ENCODE data around the gene SETBP1.

DNA sequence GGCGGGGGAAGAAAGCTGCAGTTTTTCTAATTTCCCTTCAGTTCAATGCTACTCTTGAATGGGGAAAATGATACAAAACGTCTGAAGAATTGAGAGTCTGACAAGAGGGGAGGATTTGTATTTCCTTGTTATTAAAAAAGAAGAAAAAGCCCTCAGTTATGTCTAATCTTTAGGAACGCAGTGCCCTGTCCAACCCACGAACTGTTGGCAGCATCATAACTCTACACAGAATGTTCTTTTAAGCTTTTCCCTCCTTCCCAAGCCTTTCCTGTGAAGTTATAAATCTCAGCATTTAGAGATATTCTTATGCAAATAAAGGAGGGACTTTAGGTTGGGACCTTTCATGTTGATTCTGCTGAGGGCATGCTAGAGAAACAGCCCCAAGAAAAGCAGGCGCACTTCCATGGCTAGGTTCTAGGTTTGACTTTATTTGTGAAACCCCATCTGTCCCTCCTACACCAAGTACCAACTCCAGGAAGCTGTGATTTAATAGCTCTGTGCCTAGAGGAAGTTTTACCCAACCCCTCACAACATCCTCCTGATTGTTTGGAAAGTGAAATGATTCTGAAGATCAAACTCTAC lies 288.6 kb downstream of the SETBP1 start:
- TF ChIP-seq JUNB (CRISPR knock-in tag; conservative IDR thresholded peaks at IDR 0.05) (no peak), EZH2 (IDR thresholded peaks at IDR 0.05; ENCODE audit: borderline replicate concordance, low read depth, low read length) (no peak), KHSRP (IDR thresholded peaks at IDR 0.05) (no peak), GABPA (tag; conservative IDR thresholded peaks at IDR 0.05; ENCODE audit: low read depth) (no peak), EGR1 (conservative IDR thresholded peaks at IDR 0.05) (no peak)
- TF ChIP-seq, protein P1, sequence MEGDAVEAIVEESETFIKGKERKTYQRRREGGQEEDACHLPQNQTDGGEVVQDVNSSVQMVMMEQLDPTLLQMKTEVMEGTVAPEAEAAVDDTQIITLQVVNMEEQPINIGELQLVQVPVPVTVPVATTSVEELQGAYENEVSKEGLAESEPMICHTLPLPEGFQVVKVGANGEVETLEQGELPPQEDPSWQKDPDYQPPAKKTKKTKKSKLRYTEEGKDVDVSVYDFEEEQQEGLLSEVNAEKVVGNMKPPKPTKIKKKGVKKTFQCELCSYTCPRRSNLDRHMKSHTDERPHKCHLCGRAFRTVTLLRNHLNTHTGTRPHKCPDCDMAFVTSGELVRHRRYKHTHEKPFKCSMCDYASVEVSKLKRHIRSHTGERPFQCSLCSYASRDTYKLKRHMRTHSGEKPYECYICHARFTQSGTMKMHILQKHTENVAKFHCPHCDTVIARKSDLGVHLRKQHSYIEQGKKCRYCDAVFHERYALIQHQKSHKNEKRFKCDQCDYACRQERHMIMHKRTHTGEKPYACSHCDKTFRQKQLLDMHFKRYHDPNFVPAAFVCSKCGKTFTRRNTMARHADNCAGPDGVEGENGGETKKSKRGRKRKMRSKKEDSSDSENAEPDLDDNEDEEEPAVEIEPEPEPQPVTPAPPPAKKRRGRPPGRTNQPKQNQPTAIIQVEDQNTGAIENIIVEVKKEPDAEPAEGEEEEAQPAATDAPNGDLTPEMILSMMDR (IDR thresholded peaks at IDR 0.05 in 2 of 3, conservative IDR thresholded peaks at IDR 0.05 in 1 of 3; ENCODE audit: insufficient read depth in 2 of 3, low read depth in 1 of 3, low read length in 3 of 3) = no peak
- TF ChIP-seq, protein P2, sequence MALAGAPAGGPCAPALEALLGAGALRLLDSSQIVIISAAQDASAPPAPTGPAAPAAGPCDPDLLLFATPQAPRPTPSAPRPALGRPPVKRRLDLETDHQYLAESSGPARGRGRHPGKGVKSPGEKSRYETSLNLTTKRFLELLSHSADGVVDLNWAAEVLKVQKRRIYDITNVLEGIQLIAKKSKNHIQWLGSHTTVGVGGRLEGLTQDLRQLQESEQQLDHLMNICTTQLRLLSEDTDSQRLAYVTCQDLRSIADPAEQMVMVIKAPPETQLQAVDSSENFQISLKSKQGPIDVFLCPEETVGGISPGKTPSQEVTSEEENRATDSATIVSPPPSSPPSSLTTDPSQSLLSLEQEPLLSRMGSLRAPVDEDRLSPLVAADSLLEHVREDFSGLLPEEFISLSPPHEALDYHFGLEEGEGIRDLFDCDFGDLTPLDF (CRISPR knock-in tag; IDR thresholded peaks at IDR 0.05) = no peak
- TF ChIP-seq, protein P3, sequence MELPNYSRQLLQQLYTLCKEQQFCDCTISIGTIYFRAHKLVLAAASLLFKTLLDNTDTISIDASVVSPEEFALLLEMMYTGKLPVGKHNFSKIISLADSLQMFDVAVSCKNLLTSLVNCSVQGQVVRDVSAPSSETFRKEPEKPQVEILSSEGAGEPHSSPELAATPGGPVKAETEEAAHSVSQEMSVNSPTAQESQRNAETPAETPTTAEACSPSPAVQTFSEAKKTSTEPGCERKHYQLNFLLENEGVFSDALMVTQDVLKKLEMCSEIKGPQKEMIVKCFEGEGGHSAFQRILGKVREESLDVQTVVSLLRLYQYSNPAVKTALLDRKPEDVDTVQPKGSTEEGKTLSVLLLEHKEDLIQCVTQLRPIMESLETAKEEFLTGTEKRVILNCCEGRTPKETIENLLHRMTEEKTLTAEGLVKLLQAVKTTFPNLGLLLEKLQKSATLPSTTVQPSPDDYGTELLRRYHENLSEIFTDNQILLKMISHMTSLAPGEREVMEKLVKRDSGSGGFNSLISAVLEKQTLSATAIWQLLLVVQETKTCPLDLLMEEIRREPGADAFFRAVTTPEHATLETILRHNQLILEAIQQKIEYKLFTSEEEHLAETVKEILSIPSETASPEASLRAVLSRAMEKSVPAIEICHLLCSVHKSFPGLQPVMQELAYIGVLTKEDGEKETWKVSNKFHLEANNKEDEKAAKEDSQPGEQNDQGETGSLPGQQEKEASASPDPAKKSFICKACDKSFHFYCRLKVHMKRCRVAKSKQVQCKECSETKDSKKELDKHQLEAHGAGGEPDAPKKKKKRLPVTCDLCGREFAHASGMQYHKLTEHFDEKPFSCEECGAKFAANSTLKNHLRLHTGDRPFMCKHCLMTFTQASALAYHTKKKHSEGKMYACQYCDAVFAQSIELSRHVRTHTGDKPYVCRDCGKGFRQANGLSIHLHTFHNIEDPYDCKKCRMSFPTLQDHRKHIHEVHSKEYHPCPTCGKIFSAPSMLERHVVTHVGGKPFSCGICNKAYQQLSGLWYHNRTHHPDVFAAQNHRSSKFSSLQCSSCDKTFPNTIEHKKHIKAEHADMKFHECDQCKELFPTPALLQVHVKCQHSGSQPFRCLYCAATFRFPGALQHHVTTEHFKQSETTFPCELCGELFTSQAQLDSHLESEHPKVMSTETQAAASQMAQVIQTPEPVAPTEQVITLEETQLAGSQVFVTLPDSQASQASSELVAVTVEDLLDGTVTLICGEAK (IDR thresholded peaks at IDR 0.05) = no peak
- TF ChIP-seq, protein P3 (CRISPR knock-in tag; IDR thresholded peaks at IDR 0.05) = no peak
- TF ChIP-seq, protein P4, sequence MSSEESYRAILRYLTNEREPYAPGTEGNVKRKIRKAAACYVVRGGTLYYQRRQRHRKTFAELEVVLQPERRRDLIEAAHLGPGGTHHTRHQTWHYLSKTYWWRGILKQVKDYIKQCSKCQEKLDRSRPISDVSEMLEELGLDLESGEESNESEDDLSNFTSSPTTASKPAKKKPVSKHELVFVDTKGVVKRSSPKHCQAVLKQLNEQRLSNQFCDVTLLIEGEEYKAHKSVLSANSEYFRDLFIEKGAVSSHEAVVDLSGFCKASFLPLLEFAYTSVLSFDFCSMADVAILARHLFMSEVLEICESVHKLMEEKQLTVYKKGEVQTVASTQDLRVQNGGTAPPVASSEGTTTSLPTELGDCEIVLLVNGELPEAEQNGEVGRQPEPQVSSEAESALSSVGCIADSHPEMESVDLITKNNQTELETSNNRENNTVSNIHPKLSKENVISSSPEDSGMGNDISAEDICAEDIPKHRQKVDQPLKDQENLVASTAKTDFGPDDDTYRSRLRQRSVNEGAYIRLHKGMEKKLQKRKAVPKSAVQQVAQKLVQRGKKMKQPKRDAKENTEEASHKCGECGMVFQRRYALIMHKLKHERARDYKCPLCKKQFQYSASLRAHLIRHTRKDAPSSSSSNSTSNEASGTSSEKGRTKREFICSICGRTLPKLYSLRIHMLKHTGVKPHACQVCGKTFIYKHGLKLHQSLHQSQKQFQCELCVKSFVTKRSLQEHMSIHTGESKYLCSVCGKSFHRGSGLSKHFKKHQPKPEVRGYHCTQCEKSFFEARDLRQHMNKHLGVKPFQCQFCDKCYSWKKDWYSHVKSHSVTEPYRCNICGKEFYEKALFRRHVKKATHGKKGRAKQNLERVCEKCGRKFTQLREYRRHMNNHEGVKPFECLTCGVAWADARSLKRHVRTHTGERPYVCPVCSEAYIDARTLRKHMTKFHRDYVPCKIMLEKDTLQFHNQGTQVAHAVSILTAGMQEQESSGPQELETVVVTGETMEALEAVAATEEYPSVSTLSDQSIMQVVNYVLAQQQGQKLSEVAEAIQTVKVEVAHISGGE (CRISPR knock-in tag; IDR thresholded peaks at IDR 0.05) = no peak
